Epithelial cell of esophagus (primary cell): ENCODE data around the gene CPA2.
"Not testable (repeated sequence)": the region's sequence is repeated elsewhere in the genome, so short reads cannot be mapped to it uniquely, and the experiment has no call there.

Experiments used
- DNase-seq: peaks from one replicate; pipeline ENCODE4 v3.0.0; 2010; ENCODE audit warnings: low read depth
- H3K4me3 ChIP-seq: 2 replicates; pipeline ENCODE4 v1.5.1; 2011; ENCODE audit warnings: mild to moderate bottlenecking, low read length, control low read depth
- TF ChIP-seq, protein P1 (sequence below): IDR thresholded peaks from 2 replicates; pipeline ENCODE4 v1.5.1; 2011; ENCODE audit warnings: low read depth, mild to moderate bottlenecking, low read length, control low read depth, inconsistent platforms; ENCODE audit not compliant: insufficient read depth; ENCODE audit errors: missing control alignments

Gene CPA2

DNA sequence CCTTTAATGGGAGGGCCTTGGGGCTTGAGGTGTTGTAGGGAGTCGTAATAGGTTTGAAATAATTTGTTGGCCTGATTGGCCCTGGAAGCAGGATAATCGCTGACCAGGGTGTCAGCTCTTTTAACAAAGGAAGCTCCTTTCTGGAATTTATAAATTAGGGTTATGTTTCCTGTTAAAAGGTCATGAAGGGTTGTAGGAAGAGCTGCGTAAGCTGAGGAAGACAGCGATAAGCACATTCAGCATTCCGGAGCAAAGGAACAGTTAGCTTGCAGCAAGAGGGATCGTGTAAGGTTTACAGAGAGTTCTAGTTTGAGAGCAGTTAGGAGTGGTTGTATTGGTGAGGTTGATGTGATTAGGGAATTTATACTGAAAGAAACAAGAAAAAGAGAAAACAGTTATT lies 47.6 kb downstream of the CPA2 start:
- TF ChIP-seq, protein P1, sequence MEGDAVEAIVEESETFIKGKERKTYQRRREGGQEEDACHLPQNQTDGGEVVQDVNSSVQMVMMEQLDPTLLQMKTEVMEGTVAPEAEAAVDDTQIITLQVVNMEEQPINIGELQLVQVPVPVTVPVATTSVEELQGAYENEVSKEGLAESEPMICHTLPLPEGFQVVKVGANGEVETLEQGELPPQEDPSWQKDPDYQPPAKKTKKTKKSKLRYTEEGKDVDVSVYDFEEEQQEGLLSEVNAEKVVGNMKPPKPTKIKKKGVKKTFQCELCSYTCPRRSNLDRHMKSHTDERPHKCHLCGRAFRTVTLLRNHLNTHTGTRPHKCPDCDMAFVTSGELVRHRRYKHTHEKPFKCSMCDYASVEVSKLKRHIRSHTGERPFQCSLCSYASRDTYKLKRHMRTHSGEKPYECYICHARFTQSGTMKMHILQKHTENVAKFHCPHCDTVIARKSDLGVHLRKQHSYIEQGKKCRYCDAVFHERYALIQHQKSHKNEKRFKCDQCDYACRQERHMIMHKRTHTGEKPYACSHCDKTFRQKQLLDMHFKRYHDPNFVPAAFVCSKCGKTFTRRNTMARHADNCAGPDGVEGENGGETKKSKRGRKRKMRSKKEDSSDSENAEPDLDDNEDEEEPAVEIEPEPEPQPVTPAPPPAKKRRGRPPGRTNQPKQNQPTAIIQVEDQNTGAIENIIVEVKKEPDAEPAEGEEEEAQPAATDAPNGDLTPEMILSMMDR = no peak
- DNase-seq = no peak
- H3K4me3 ChIP-seq = no peak overlapping the region

- no peak overlapping the region for H3K4me3 ChIP-seq
- TF ChIP-seq, protein P1 = no peak
- no peak for DNase-seq
Measured at GRCh38 chr7:130319541-130319940, 52.9 kb downstream of the CPA2 start.

GRCh38 chr7:130321542-130322229 lies 55.0 kb downstream of the CPA2 start:
- peak; percentile 8 for DNase-seq
- not testable (repeated sequence) for H3K4me3 ChIP-seq

DNA sequence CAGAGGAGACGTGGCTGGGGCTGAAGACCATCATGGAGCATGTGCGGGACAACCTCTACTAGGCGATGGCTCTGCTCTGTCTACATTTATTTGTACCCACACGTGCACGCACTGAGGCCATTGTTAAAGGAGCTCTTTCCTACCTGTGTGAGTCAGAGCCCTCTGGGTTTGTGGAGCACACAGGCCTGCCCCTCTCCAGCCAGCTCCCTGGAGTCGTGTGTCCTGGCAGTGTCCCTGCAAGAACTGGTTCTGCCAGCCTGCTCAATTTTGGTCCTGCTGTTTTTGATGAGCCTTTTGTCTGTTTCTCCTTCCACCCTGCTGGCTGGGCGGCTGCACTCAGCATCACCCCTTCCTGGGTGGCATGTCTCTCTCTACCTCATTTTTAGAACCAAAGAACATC lies 56.0 kb downstream of the CPA2 start:
- TF ChIP-seq, protein P1 = no peak
- DNase-seq = peak; percentile 70
- no peak overlapping the region for H3K4me3 ChIP-seq

- no peak overlapping the region for H3K4me3 ChIP-seq
- TF ChIP-seq, protein P1 = no peak
- DNase-seq = no peak
Measured at GRCh38 chr7:130324306-130324943, 57.8 kb downstream of the CPA2 start.

- DNase-seq = no peak
- TF ChIP-seq, protein P1 = no peak
Measured at GRCh38 chr7:130329681-130330080, 63.0 kb downstream of the CPA2 start.

DNA sequence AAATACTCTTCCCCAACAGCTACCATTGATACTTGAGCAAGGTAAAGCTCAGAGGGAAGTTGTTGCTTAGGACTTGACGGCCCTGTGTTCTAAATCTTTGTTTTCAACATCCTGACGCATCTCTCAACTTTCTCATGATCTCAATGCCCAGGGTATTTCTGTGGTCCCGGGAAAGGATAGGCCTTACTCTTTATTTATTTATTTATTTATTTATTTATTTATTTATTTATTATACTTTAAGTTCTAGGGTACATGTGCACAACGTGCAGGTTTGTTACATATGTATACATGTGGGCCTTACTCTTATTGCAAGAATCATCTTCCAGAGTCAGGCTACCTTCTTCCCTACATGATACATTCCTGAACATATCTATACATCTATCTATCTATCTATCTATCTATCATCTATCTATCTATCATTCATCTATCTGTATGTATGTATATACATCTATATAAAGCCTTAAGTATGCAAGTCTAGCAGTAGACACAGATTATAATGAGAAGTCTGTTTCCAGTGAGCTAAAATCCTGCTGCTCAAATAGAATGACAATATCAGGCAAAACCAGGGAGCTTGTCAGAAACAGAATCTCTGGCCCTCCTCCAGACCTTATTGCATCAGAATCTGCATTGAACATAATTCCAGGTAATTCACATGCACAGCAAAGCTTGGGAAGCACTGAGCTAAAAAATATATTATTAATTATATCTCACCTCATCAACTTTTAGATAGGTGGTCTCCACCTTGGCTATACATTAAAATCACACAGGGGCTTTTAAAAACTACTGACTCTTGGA lies 65.8 kb downstream of the CPA2 start:
- TF ChIP-seq, protein P1 = no peak
- peak; percentile 39 for DNase-seq
- no peak overlapping the region for H3K4me3 ChIP-seq

More at GRCh38 chr7:130329681-130330080, 63.0 kb downstream of the CPA2 start:
- H3K4me3 ChIP-seq = no peak overlapping the region
